Renal cortical epithelial cell (primary cell): ENCODE measurements around the gene HPGDS. TPM values are rescaled to one million over a fixed set of nuclear protein-coding genes. Genes with fewer than 3 reads are reported as not detected.
"Not testable (repeated sequence)": the region's sequence is repeated elsewhere in the genome, so short reads cannot be mapped to it uniquely, and the experiment has no call there.

Source experiments
- DNase-seq: peaks from one replicate; pipeline ENCODE4 v3.0.0-alpha.2; 2011; ENCODE audit warnings: low read depth
- total RNA-seq: library from RNA; depleted of rRNA; stranded (reverse); fragments of >200 nt; gene quantifications from 2 replicates; pipeline ENCODE4 v1.2.3, GENCODE V29; 2014

Gene HPGDS
- not detected in 2 replicates for total RNA-seq

- DNase-seq, result no peak
These were observed at the start of gene HPGDS for GRCh38 chr4:94342694-94343093. Gene HPGDS (minus strand): TSS chr4:94342836. CDS start chr4:94334629, 8,207 bp downstream.

- no peak for DNase-seq
These were observed 48.3 kb upstream of the HPGDS start for GRCh38 chr4:94390804-94391410.

- DNase-seq, result peak; percentile 40
These were observed 47.1 kb upstream of the HPGDS start for GRCh38 chr4:94389595-94390267.

- not testable (repeated sequence) for DNase-seq
These were observed 45.3 kb upstream of the HPGDS start for GRCh38 chr4:94387965-94388364.

GRCh38 chr4:94385452-94385851 lies 42.8 kb upstream of the HPGDS start:
- DNase-seq, result not testable (repeated sequence)

GRCh38 chr4:94382891-94383290 lies 40.3 kb upstream of the HPGDS start:
- DNase-seq, result not testable (repeated sequence)

GRCh38 chr4:94378047-94378446 lies 35.4 kb upstream of the HPGDS start:
- no peak for DNase-seq

GRCh38 chr4:94377294-94377693 lies 34.7 kb upstream of the HPGDS start:
- no peak for DNase-seq

- no peak for DNase-seq
These were observed 32.7 kb upstream of the HPGDS start for GRCh38 chr4:94375364-94375763.

- DNase-seq, result no peak
These were observed 31.1 kb upstream of the HPGDS start for GRCh38 chr4:94373752-94374151.

GRCh38 chr4:94372991-94373390 lies 30.4 kb upstream of the HPGDS start:
- no peak for DNase-seq

- DNase-seq, result no peak
These were observed 29.8 kb upstream of the HPGDS start for GRCh38 chr4:94372228-94372978.

GRCh38 chr4:94371290-94371689 lies 28.7 kb upstream of the HPGDS start:
- no peak for DNase-seq

- peak; percentile 55 for DNase-seq
These were observed 28.1 kb upstream of the HPGDS start for GRCh38 chr4:94370533-94371254.

GRCh38 chr4:94369046-94369445 lies 26.4 kb upstream of the HPGDS start:
- no peak for DNase-seq

- no peak for DNase-seq
These were observed 25.8 kb upstream of the HPGDS start for GRCh38 chr4:94368459-94368858.

- DNase-seq, result no peak
These were observed 22.7 kb upstream of the HPGDS start for GRCh38 chr4:94365304-94365703.

- DNase-seq, result no peak
These were observed 21.9 kb upstream of the HPGDS start for GRCh38 chr4:94364527-94364926.

GRCh38 chr4:94363136-94363655 lies 20.6 kb upstream of the HPGDS start:
- no peak for DNase-seq

- no peak for DNase-seq
These were observed 17.2 kb upstream of the HPGDS start for GRCh38 chr4:94359838-94360237.

GRCh38 chr4:94359221-94359620 lies 16.6 kb upstream of the HPGDS start:
- no peak for DNase-seq

GRCh38 chr4:94358101-94358500 lies 15.5 kb upstream of the HPGDS start:
- DNase-seq, result no peak
